ENCODE measurements around the gene ZNHIT6. TPM values are rescaled to one million over a fixed set of nuclear protein-coding genes. Genes with fewer than 3 reads are reported as not detected.

The ZNHIT6 gene
- polyA plus RNA-seq, 1 of the 3 experiments (the other 2 are of a cell fraction) = 7.7 TPM

DNA sequence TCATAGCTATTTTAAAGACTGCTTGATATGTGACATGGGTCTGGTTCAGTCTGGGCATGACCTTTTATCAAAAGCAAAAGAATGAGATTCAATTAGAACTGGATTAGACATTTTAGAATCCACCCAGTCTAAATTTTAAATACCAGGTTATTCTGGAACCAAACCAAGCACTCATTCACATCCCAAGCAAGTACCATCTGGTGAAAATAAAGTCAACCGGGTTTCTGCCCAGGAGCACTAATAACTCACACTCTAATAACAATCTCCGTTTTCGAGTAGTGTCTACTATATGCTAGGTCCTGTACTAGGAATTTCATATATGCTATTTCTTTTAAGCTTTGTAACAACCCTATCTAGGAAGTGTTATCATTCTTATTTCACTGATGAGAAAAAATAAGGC lies 30.6 kb downstream of the ZNHIT6 start:
- Histone ChIP-seq H2AFZ (ENCODE audit: low read depth) (no peak overlapping the region), H3F3A (replicated peaks; ENCODE audit: insufficient read depth) (peaks cover 8% of the 10 kb centered on the region), H4K20me1 (ENCODE audit: insufficient read depth) (no peaks in the 10 kb centered on the region), H3K4me1 (ENCODE audit: control insufficient read depth in 1 of 2, insufficient read depth in 2 of 2, low read depth in 1 of 2, low read length in 1 of 2) (no peaks in the 10 kb centered on the region), H3K27ac (ENCODE audit: low read depth in 2 of 2, low read length in 1 of 2) (no peak overlapping the region), H3K9me3 (no peaks in the 10 kb centered on the region), H3K27me3 (ENCODE audit: insufficient read depth) (no peaks in the 10 kb centered on the region), H3K9ac (no peak overlapping the region), H3K79me2 (ENCODE audit: insufficient read depth) (peaks cover 5% of the 10 kb centered on the region; the same call in 1 of the 2 replicates), H3K4me3 (ENCODE audit: low read depth in 2 of 2, low read length in 1 of 2) (no peak overlapping the region), H3K4me2 (no peak overlapping the region), H3K36me3 (replicated peaks in 1 of 2; ENCODE audit: control insufficient read depth in 1 of 2, insufficient read depth in 2 of 2, low read length in 1 of 2) (peaks cover 57 to 60% of the 10 kb centered on the region in 2 experiments), H3K9me2 (no peaks in the 10 kb centered on the region)
- no peak for DNase-seq
- 95% methylated on average over 3 of the region's 3 CpGs for WGBS (ENCODE audit: low lambda C conversion rate)
- no peak for TF ChIP-seq TAF1 (IDR thresholded peaks at IDR 0.05; ENCODE audit: borderline replicate concordance, low read depth, low read length)
- TF ChIP-seq GATA2 (CRISPR knock-in tag; IDR thresholded peaks at IDR 0.05) = no peak
- TF ChIP-seq MXI1 (IDR thresholded peaks at IDR 0.05; ENCODE audit: low read depth, low read length) = no peak
- TF ChIP-seq, protein P1, sequence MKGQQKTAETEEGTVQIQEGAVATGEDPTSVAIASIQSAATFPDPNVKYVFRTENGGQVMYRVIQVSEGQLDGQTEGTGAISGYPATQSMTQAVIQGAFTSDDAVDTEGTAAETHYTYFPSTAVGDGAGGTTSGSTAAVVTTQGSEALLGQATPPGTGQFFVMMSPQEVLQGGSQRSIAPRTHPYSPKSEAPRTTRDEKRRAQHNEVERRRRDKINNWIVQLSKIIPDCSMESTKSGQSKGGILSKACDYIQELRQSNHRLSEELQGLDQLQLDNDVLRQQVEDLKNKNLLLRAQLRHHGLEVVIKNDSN (IDR thresholded peaks at IDR 0.05; ENCODE audit: borderline replicate concordance, low read depth) = no peak
- no peak for TF ChIP-seq YY1 (IDR thresholded peaks at IDR 0.05; ENCODE audit: low read depth)
- no peak for TF ChIP-seq GABPA (IDR thresholded peaks at IDR 0.05; ENCODE audit: low read depth)
- TF ChIP-seq CHD2 (IDR thresholded peaks at IDR 0.05; ENCODE audit: low read length, partially characterized antibody) = no peak
- TF ChIP-seq, protein P2, sequence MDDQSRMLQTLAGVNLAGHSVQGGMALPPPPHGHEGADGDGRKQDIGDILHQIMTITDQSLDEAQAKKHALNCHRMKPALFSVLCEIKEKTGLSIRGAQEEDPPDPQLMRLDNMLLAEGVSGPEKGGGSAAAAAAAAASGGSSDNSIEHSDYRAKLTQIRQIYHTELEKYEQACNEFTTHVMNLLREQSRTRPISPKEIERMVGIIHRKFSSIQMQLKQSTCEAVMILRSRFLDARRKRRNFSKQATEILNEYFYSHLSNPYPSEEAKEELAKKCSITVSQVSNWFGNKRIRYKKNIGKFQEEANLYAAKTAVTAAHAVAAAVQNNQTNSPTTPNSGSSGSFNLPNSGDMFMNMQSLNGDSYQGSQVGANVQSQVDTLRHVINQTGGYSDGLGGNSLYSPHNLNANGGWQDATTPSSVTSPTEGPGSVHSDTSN (IDR thresholded peaks at IDR 0.05) = no peak
- ChIA-PET CTCF (interaction anchor here (1.1 to 3.0 kb wide), 3 partner anchors 15 to 369 kb away, joined by 3 to 15 read pairs (median 14); no protein-coding TSS in a partner anchor), POLR2A (no interaction called here)

DNA sequence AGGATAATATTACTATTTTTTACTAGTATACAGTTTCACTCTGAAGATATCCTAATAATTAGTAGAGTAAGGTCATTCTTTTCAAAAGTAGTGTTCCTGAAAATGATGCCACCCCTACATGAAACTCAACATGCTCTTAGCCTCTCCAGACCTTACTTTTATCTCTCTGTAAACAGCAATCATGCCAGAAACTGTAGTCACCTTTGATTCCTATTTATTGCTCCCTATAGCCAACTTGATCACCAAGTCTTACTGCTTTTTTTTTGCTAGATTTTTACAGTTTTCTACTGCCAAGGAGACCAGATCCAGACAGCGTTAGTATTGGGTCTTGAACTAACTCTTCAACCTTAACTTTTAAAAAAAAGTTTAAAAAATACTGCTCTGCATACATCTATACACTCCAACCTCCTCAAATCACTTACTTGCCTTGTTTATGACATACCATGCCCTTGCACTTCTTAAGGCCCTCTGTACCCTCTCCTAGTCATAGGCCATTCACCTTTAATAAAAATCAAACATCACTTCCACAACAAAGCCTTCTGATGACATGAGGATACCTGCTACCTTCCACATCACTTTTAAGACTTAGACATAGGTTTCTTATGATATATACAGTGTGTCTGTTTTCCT lies 36.1 kb downstream of the ZNHIT6 start:
- Histone ChIP-seq H3K4me3 (ENCODE audit: low read depth in 2 of 2, low read length in 1 of 2) (no peak overlapping the region), H3K9me2 (no peaks in the 10 kb centered on the region), H3K79me2 (ENCODE audit: insufficient read depth) (no peaks in the 10 kb centered on the region), H3K27ac (ENCODE audit: low read depth in 2 of 2, low read length in 1 of 2) (no peak overlapping the region), H3K36me3 (replicated peaks in 1 of 2; ENCODE audit: control insufficient read depth in 1 of 2, insufficient read depth in 2 of 2, low read length in 1 of 2) (peaks cover 46 to 62% of the 10 kb centered on the region in 2 experiments), H3K9ac (no peak overlapping the region), H2AFZ (ENCODE audit: low read depth) (no peak overlapping the region), H3K27me3 (ENCODE audit: insufficient read depth) (no peaks in the 10 kb centered on the region), H3K4me1 (ENCODE audit: control insufficient read depth in 1 of 2, insufficient read depth in 2 of 2, low read depth in 1 of 2, low read length in 1 of 2) (no peaks in the 10 kb centered on the region), H3F3A (replicated peaks; ENCODE audit: insufficient read depth) (peaks cover 5% of the 10 kb centered on the region), H3K9me3 (no peaks in the 10 kb centered on the region), H4K20me1 (ENCODE audit: insufficient read depth) (no peaks in the 10 kb centered on the region), H3K4me2 (no peak overlapping the region)
- ChIA-PET CTCF (no interaction called here), POLR2A (no interaction called here)
- 100% methylated on average over 1 of the region's 1 CpG for WGBS (ENCODE audit: low lambda C conversion rate)
- TF ChIP-seq NRF1 (IDR thresholded peaks at IDR 0.05; ENCODE audit: low read depth, low read length) = no peak
- no peak for TF ChIP-seq GATA2 (CRISPR knock-in tag; IDR thresholded peaks at IDR 0.05)
- no peak for TF ChIP-seq RFX5 (IDR thresholded peaks at IDR 0.05; ENCODE audit: low read length)
- no peak for TF ChIP-seq EP300 (IDR thresholded peaks at IDR 0.05; ENCODE audit: borderline replicate concordance in 1 of 2, low read depth in 1 of 2, low read length in 1 of 2)
- TF ChIP-seq, protein P3, sequence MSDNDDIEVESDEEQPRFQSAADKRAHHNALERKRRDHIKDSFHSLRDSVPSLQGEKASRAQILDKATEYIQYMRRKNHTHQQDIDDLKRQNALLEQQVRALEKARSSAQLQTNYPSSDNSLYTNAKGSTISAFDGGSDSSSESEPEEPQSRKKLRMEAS (IDR thresholded peaks at IDR 0.05; ENCODE audit: low read depth) = no peak
- no peak for TF ChIP-seq JUND (IDR thresholded peaks at IDR 0.05)
- no peak for DNase-seq

Data from SK-N-SH (cell line).